Measurements from ENCODE around the gene CORO6.
A peak's percentile ranks its signal among the peaks of the same experiment; 100 is the strongest.

CORO6 gene

DNA sequence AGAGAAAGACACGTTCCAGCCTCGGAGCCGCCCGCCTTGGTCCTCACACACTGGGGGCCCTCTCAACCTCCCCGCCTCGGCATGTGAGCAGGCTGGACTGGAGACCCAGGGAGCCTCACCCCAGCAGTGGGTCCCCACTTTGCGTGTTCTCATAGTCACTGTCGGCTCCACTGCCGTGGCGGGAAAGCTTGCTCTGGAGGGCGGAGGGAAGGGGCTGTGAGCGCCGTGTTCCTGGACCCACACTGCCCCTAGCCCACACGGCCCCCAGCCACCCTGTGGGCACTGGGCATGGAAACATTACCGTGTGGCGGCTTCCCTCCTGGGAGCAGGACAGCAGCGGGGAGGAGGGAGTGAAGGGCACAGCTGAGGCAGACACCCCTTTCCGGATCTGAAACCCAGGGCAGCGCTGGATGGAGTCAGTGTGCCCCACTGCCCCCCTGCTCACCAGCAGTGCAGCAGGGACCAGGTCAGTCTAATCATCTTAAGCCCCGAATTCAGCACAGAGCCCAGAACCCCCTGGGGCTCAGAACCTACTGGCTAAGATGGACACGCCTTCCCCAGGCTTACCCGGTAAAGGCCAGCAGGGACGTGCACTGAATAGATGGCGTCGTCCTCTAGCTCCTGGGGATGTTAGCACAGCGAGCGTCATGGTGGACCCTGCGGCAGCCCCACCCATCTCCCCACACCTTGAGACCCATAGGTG lies 47.0 kb downstream of the CORO6 start:
- H3K4me3 ChIP-seq (ENCODE audit: low read length in 2 of 2): no peak overlapping the region
- H3K36me3 ChIP-seq (ENCODE audit: control insufficient read depth in 2 of 2, insufficient read depth in 2 of 2, low read length in 2 of 2): peaks cover 5 to 44% of the 10 kb centered on the region in 2 donors
- H3K27me3 ChIP-seq (ENCODE audit: control insufficient read depth in 1 of 2, insufficient read depth in 2 of 2, low read length in 2 of 2): no peaks in the 10 kb centered on the region
- H3K9ac ChIP-seq (ENCODE audit: low read length in 2 of 2): no peak overlapping the region
- no peak overlapping the region for H3K27ac ChIP-seq (ENCODE audit: low read length)
- peaks cover 35% of the 10 kb centered on the region for H3K4me1 ChIP-seq (ENCODE audit: control insufficient read depth, insufficient read depth, low read length)
- no peaks in the 10 kb centered on the region for H3K9me3 ChIP-seq (ENCODE audit: control insufficient read depth in 2 of 2, low read length in 2 of 2)

DNA sequence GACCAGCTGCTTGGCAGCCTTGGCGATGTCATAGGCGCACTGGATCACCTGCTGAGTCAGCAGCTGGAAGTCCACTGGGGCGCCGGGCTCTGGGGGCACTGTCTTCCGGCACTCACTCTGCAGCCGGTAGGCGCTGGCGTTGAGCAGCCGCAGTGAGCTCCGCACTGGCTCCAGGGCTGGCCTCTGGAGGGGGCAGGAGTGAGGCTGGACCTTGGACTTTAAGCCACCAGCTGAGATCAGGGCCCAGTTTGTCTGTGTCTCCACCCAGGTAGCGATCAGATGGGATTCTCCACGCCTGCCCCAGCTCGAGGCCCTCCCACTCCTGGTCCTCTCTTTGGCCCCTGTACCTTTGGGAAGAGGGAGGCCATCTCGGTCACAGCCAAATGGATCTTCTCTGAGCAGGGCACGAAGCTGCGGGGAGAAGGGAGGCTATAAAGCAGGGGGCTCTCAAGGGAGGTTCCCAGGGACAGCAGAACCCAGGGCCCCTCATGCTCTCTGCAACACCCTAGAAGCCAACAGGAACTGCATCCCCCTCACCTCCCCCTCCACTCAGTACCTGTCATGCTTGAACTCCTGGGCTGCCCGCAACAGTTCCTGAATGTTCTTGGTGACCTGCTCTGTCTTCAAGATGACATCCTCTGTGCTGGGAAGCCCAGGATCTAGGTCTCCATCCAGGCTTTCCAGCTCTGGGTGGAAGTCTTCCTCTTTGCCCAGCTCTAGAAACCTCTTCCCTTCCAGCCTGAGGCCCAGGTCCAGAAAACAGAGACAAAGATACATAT lies 47.8 kb downstream of the CORO6 start:
- H3K9ac ChIP-seq (ENCODE audit: low read length in 2 of 2): no peak overlapping the region
- no peak overlapping the region for H3K4me3 ChIP-seq (ENCODE audit: low read length in 2 of 2)
- no peaks in the 10 kb centered on the region for H3K27me3 ChIP-seq (ENCODE audit: control insufficient read depth in 1 of 2, insufficient read depth in 2 of 2, low read length in 2 of 2)
- peaks cover 29% of the 10 kb centered on the region for H3K4me1 ChIP-seq (ENCODE audit: control insufficient read depth, insufficient read depth, low read length)
- H3K9me3 ChIP-seq (ENCODE audit: control insufficient read depth in 2 of 2, low read length in 2 of 2): no peaks in the 10 kb centered on the region
- no peak overlapping the region for H3K27ac ChIP-seq (ENCODE audit: low read length)
- H3K36me3 ChIP-seq (ENCODE audit: control insufficient read depth in 2 of 2, insufficient read depth in 2 of 2, low read length in 2 of 2): peaks cover 5 to 41% of the 10 kb centered on the region in 2 donors

DNA sequence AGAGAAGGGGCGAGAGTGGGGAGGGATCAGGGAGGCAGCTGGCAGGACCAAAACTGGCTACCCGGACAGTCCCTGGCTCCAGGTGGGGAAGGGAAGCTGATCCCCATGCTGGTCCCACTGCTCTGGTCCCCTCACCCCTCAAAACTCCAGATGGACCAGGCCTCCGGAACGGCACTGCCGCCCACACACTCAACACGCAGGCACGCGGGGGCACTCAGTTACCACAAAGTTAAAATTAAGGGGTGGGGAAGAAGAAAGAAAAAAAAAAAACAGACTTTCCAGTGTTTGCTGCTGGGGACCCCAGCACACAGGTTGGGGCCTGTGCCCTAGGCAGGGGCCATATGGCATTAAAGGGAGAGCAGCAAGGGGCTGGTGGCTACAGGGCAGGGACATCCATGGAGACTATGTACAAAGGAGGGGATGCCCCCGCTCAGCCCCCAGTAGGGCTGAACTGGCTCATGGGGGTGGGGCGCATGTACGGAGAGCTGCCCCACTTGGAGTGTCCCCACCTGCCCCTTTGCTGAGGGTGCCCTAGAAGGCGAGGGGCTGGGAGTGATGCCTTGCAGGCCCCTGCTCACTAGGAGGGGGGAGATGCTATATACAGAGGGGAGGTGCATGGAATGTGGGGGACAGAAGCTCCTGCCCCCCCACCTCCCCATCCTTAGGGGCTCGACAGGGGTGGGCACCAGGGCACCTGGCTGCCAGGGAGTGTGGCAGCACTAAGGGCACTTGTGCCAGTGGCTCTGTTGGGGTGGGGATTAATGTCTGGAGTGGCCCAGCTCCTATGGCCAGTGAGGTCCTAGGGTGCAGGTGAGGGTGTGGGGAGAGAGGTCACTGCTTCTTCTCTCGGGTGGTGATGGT lies 48.6 kb downstream of the CORO6 start:
- Histone ChIP-seq H3K9me3 (ENCODE audit: control insufficient read depth in 2 of 2, low read length in 2 of 2) (no peaks in the 10 kb centered on the region), H3K27me3 (ENCODE audit: control insufficient read depth in 1 of 2, insufficient read depth in 2 of 2, low read length in 2 of 2) (no peaks in the 10 kb centered on the region), H3K4me3 (ENCODE audit: low read length in 2 of 2) (no peak overlapping the region), H3K27ac (ENCODE audit: low read length) (no peak overlapping the region), H3K9ac (ENCODE audit: low read length in 2 of 2) (no peak overlapping the region), H3K4me1 (ENCODE audit: control insufficient read depth, insufficient read depth, low read length) (peaks cover 32% of the 10 kb centered on the region), H3K36me3 (ENCODE audit: control insufficient read depth in 2 of 2, insufficient read depth in 2 of 2, low read length in 2 of 2) (peaks cover 5 to 37% of the 10 kb centered on the region in 2 donors)

DNA sequence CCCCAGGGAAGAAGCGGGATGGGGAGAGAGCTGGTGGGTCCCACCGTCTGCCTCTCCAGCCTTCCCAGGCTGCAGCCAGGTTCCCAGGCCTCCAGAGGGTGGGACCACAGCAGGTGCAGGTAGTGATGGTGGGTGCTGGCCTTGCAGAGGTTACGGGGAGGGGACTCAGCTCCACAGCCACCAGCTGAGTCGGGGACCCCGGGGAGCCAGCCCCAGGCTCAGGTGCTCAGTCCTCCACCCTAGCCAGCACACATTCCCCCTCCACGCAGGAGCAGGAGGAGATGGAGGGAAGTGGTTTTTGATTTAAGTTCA lies 49.2 kb downstream of the CORO6 start:
- Histone ChIP-seq H3K9me3 (ENCODE audit: control insufficient read depth in 2 of 2, low read length in 2 of 2) (no peaks in the 10 kb centered on the region), H3K4me3 (ENCODE audit: low read length in 2 of 2) (no peak overlapping the region), H3K4me1 (ENCODE audit: control insufficient read depth, insufficient read depth, low read length) (peaks cover 37% of the 10 kb centered on the region), H3K36me3 (ENCODE audit: control insufficient read depth in 2 of 2, insufficient read depth in 2 of 2, low read length in 2 of 2) (peaks cover 5 to 33% of the 10 kb centered on the region in 2 donors), H3K27me3 (ENCODE audit: control insufficient read depth in 1 of 2, insufficient read depth in 2 of 2, low read length in 2 of 2) (no peaks in the 10 kb centered on the region), H3K27ac (ENCODE audit: low read length) (no peak overlapping the region), H3K9ac (ENCODE audit: low read length in 2 of 2) (no peak overlapping the region)

DNA sequence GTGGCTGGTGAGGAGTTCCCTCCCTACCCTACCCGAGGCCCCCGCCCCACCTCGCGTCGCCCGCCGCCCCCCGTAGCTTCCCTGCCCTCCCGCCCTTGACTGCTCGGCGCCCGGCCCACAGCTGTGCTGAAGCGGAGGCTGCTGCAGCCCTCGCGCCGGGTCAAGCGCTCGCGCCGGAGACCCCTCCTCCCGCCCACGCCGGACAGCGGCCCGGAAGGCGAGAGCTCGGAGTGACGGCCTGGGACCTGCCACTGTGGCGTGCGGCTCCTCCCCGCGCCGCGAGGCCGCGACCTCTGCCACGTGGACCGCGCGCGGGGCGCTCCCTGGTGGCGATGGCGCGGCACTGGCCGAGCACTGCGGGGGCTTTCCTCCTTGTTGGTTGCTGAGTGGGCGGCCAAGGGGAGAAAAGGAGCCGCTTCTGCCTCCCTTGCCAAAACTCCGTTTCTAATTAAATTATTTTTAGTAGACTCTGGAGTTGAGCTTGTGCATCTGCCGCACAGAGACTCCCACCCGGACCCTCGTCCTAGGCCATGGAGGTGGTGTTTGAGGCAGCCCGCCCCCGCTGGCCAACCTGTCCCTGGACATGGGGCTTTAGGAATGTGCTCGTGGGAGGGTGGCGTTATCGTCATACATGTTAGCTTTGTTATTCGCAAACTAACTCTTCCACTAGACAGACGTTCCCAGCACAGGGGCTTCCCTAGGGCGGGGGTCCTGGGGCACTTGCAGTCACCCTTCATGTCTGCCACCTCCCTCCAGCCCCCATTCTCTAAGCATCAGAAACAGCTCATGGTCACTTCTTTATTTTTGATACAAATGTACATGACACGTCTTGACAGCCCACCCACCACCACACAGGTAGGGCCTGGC lies 49.8 kb downstream of the CORO6 start:
- Histone ChIP-seq H3K9me3 (ENCODE audit: control insufficient read depth in 2 of 2, low read length in 2 of 2) (no peaks in the 10 kb centered on the region), H3K27me3 (ENCODE audit: control insufficient read depth in 1 of 2, insufficient read depth in 2 of 2, low read length in 2 of 2) (no peaks in the 10 kb centered on the region), H3K4me3 (ENCODE audit: low read length in 2 of 2) (peak overlapping the region in 1 of 2 donors; percentile 55), H3K36me3 (ENCODE audit: control insufficient read depth in 2 of 2, insufficient read depth in 2 of 2, low read length in 2 of 2) (peaks cover 5 to 29% of the 10 kb centered on the region in 2 donors), H3K4me1 (ENCODE audit: control insufficient read depth, insufficient read depth, low read length) (peaks cover 36% of the 10 kb centered on the region), H3K9ac (ENCODE audit: low read length in 2 of 2) (no peak overlapping the region), H3K27ac (ENCODE audit: low read length) (no peak overlapping the region)

DNA sequence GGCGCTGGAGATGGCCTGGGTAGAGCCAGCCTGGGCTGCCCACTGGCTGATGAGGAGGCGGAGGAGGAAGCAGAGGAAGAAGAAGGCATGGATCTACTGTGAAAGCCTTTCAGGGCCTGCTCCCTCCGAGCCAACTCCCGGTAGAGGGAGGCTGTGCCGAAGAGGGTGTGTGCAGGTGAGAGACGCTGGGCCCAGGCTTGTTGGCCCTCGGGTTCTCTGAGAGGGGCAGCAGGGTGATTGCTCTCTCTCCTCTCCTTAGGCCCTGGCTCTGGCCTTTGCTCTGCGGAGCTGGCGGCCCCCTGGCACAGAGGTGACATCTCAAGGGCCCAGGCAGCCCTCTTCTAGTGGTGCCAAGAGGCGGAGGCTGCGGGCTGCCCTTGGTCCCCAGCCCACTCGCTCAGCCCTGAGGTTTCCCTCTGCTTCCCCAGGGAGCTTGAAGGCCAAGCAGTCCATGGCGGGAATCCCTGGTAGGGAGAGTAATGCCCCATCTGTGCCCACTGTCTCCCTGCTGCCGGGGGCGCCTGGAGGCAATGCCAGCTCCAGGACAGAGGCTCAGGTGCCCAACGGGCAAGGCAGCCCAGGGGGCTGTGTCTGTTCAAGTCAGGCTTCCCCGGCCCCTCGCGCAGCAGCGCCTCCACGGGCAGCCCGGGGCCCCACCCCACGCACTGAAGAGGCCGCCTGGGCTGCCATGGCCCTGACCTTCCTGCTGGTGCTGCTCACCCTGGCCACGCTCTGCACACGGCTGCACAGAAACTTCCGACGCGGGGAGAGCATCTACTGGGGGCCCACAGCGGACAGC lies 50.6 kb downstream of the CORO6 start:
- Histone ChIP-seq H3K27me3 (ENCODE audit: control insufficient read depth in 1 of 2, insufficient read depth in 2 of 2, low read length in 2 of 2) (no peaks in the 10 kb centered on the region), H3K9ac (ENCODE audit: low read length in 2 of 2) (no peak overlapping the region), H3K4me3 (ENCODE audit: low read length in 2 of 2) (peak overlapping the region in 1 of 2 donors; percentile 55), H3K27ac (ENCODE audit: low read length) (no peak overlapping the region), H3K4me1 (ENCODE audit: control insufficient read depth, insufficient read depth, low read length) (peaks cover 37% of the 10 kb centered on the region), H3K36me3 (ENCODE audit: control insufficient read depth in 2 of 2, insufficient read depth in 2 of 2, low read length in 2 of 2) (peaks cover 5 to 27% of the 10 kb centered on the region in 2 donors), H3K9me3 (ENCODE audit: control insufficient read depth in 2 of 2, low read length in 2 of 2) (no peaks in the 10 kb centered on the region)

DNA sequence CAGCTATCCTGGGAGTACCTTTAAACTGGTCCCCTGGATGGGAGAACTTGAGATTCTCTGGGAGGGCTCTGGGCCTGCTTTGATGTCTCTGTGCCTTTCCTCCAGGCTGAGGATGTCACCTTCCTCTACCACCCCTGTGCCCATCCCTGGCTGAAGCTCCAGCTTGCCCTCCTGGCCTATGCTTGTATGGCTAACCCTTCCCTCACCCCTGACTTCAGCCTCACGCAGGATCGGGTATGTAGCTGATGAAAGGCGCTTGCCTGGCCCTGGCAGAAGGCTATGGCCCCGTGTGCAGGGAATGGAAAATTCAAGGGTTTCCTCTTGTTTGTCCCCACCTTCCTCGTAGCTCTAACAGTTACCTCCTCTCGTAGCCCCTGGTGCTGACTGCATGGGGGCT lies 51.2 kb downstream of the CORO6 start:
- H3K9ac ChIP-seq (ENCODE audit: low read length in 2 of 2): peak overlapping the region in 1 of 2 donors; percentile 29
- H3K27me3 ChIP-seq (ENCODE audit: control insufficient read depth in 1 of 2, insufficient read depth in 2 of 2, low read length in 2 of 2): no peaks in the 10 kb centered on the region

DNA sequence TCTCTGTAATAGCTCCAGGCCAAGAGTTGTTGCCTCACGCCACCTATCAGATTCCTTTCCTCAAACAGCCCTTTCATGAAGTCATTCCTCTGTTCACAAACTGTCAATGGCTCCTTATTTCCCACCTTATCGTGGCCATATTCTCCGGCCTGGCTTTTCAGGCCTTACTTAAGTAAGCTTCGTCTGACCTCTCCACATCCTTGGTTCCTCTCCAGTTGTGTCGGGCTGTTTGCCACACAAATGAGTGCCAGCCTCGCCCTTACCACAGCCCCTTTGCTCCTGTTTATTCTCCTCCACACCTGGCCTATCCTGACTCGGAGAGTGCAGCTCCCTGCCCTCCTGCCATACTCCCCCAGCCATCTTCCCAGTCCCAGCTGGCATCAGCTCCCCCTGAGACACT lies 52.2 kb downstream of the CORO6 start:
- H3K36me3 ChIP-seq (ENCODE audit: control insufficient read depth in 2 of 2, insufficient read depth in 2 of 2, low read length in 2 of 2): peaks cover 0 to 13% of the 10 kb centered on the region in 2 donors
- H3K9me3 ChIP-seq (ENCODE audit: control insufficient read depth in 2 of 2, low read length in 2 of 2): no peaks in the 10 kb centered on the region
- no peaks in the 10 kb centered on the region for H3K27me3 ChIP-seq (ENCODE audit: control insufficient read depth in 1 of 2, insufficient read depth in 2 of 2, low read length in 2 of 2)
- no peak overlapping the region for H3K27ac ChIP-seq (ENCODE audit: low read length)
- no peak overlapping the region for H3K4me3 ChIP-seq (ENCODE audit: low read length in 2 of 2)
- H3K4me1 ChIP-seq (ENCODE audit: control insufficient read depth, insufficient read depth, low read length): peaks cover 41% of the 10 kb centered on the region
- H3K9ac ChIP-seq (ENCODE audit: low read length in 2 of 2): no peak overlapping the region

More for the DNA sequence above, 51.2 kb downstream of the CORO6 start:
- H3K4me3 ChIP-seq (ENCODE audit: low read length in 2 of 2): no peak overlapping the region
- H3K36me3 ChIP-seq (ENCODE audit: control insufficient read depth in 2 of 2, insufficient read depth in 2 of 2, low read length in 2 of 2): peaks cover 3 to 23% of the 10 kb centered on the region in 2 donors
- H3K27ac ChIP-seq (ENCODE audit: low read length): no peak overlapping the region
- peaks cover 37% of the 10 kb centered on the region for H3K4me1 ChIP-seq (ENCODE audit: control insufficient read depth, insufficient read depth, low read length)
- H3K9me3 ChIP-seq (ENCODE audit: control insufficient read depth in 2 of 2, low read length in 2 of 2): no peaks in the 10 kb centered on the region

DNA sequence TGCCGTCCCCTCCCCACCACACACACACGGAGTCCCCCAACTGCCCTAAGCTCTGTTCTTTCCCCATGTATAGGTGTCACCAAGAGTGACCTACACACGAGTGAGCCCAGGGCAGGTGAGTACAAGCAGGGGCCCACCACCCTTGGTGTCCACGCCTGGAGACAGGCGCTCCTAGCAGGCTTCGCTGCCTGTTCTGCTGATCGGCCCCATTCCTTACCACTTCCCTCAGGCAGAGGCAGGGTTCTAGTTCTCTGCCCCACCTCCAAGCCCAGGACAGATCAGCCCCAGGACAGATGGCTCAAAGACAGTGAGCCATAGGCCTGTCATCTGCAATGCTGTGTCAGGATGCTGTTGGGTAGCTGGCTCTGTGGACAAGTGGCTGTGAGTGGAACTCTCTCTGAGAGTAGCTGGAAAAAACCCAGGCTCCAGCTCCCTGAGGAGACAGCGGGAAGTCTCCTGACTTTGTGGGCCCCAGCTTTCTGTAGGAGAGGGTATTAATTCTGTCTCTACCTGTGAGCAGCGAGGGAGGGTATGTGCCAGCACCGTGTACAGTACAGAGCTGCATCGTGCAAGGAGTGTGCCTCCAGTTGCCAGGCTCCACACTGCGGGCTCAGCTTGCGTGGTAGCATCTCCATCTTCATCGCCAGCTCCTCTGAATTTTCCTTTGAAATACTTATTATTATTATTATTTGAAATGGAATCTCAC lies 53.3 kb downstream of the CORO6 start:
- H3K4me3 ChIP-seq (ENCODE audit: low read length in 2 of 2): peak overlapping the region; percentile 47 to 87
- peak overlapping the region; percentile 82 to 88 for H3K9ac ChIP-seq (ENCODE audit: low read length in 2 of 2)
- H3K4me1 ChIP-seq (ENCODE audit: control insufficient read depth, insufficient read depth, low read length): peaks cover 44% of the 10 kb centered on the region
- H3K36me3 ChIP-seq (ENCODE audit: control insufficient read depth in 2 of 2, insufficient read depth in 2 of 2, low read length in 2 of 2): peaks cover 0 to 5% of the 10 kb centered on the region in 2 donors
- H3K9me3 ChIP-seq (ENCODE audit: control insufficient read depth in 2 of 2, low read length in 2 of 2): no peaks in the 10 kb centered on the region
- H3K27me3 ChIP-seq (ENCODE audit: control insufficient read depth in 1 of 2, insufficient read depth in 2 of 2, low read length in 2 of 2): no peaks in the 10 kb centered on the region
- peak overlapping the region; percentile 76 for H3K27ac ChIP-seq (ENCODE audit: low read length)

Data from stomach smooth muscle (tissue), 2 donors.